Loucy (cell line): ENCODE data around the gene RPL37A.

Experiments used
- H2AFZ ChIP-seq: fragments of 200-600 bp; sonication (generic); 2 replicates; pipeline ENCODE4 v1.6.0; 2016; ENCODE audit warnings: antibody characterized with exemption, mild to moderate bottlenecking, low read length, moderate library complexity
- H3F3A ChIP-seq: fragments of 200-600 bp; 2 replicates; pipeline ENCODE4 v1.6.0; 2016; ENCODE audit warnings: antibody characterized with exemption, low read depth, mild to moderate bottlenecking
- H3K27me3 ChIP-seq: fragments of 200-600 bp; sonication (generic); 2 replicates; pipeline ENCODE4 v1.6.1; 2014; ENCODE audit warnings: low read length, mild to moderate bottlenecking; ENCODE audit not compliant: insufficient read depth, poor library complexity, severe bottlenecking
- H3K36me3 ChIP-seq: fragments of 200-600 bp; sonication (generic); 2 replicates; pipeline ENCODE4 v1.6.1; 2016; ENCODE audit warnings: low read length; ENCODE audit not compliant: insufficient read depth
- H3K4me1 ChIP-seq: fragments of 200-600 bp; sonication (generic); 2 replicates; pipeline ENCODE4 v1.5.1; 2014; ENCODE audit warnings: low read length, mild to moderate bottlenecking; ENCODE audit not compliant: insufficient read depth, poor library complexity, severe bottlenecking
- H3K4me2 ChIP-seq: fragments of 200-600 bp; sonication (generic); 2 replicates; pipeline ENCODE4 v1.6.0; 2014; ENCODE audit warnings: antibody characterized with exemption, low read length, low read depth, mild to moderate bottlenecking; ENCODE audit not compliant: poor library complexity, severe bottlenecking
- H3K4me3 ChIP-seq: fragments of 200-600 bp; sonication (generic); 2 replicates; pipeline ENCODE4 v1.5.1; 2014; ENCODE audit warnings: low read length, mild to moderate bottlenecking, mixed read lengths; ENCODE audit not compliant: poor library complexity, severe bottlenecking
- H3K79me2 ChIP-seq: fragments of 200-600 bp; sonication (generic); 2 replicates; pipeline ENCODE4 v1.6.1; 2014; ENCODE audit warnings: low read length; ENCODE audit not compliant: insufficient read depth
- H3K9ac ChIP-seq: fragments of 200-600 bp; sonication (generic); 2 replicates; pipeline ENCODE4 v1.6.0; 2014; ENCODE audit warnings: mild to moderate bottlenecking, low read depth, low read length, moderate library complexity; ENCODE audit not compliant: poor library complexity, severe bottlenecking
- H3K9me2 ChIP-seq: fragments of 200-600 bp; sonication (generic); replicated peaks from 2 replicates; pipeline ENCODE4 v1.6.1; 2016; ENCODE audit warnings: low read depth, low read length, mixed read lengths
- H3K9me3 ChIP-seq: fragments of 200-600 bp; sonication (generic); 2 replicates; pipeline ENCODE4 v1.6.1; 2014; ENCODE audit warnings: mild to moderate bottlenecking, antibody characterized with exemption, low read length, low read depth; ENCODE audit not compliant: insufficient read depth
- H4K20me1 ChIP-seq: fragments of 200-600 bp; sonication (generic); 2 replicates; pipeline ENCODE4 v1.6.0; 2014; ENCODE audit warnings: antibody characterized with exemption, low read length, mild to moderate bottlenecking; ENCODE audit not compliant: insufficient read depth, poor library complexity, severe bottlenecking
- CTCF ChIP-seq: fragments of 200-600 bp; sonication (generic); conservative IDR thresholded peaks from 2 replicates; pipeline ENCODE4 v1.5.1; 2014; ENCODE audit warnings: mild to moderate bottlenecking, antibody characterized with exemption, low read length
- EZH2phosphoT487 ChIP-seq: fragments of 200-600 bp; IDR thresholded peaks from 2 replicates; pipeline ENCODE4 v1.6.1; 2018; ENCODE audit warnings: antibody characterized with exemption, mild to moderate bottlenecking, moderate library complexity, borderline replicate concordance

RPL37A gene

GRCh38 chr2:216501854-216502253 is 3.2 kb downstream of the RPL37A start:
- Histone ChIP-seq H3K9me2 (no peaks in the 10 kb centered on the region), H3K9me3 (no peaks in the 10 kb centered on the region), H4K20me1 (peaks cover 68% of the 10 kb centered on the region), H3K79me2 (peaks cover 86% of the 10 kb centered on the region), H2AFZ (no peak overlapping the region), H3K36me3 (peaks cover 58% of the 10 kb centered on the region), H3K4me1 (peaks cover 57% of the 10 kb centered on the region), H3K4me3 (peak overlapping the region; percentile 90), H3K27me3 (peaks cover 12% of the 10 kb centered on the region), H3F3A (no peaks in the 10 kb centered on the region; the same call in 1 of the 2 replicates), H3K4me2 (peak overlapping the region; percentile 96), H3K9ac (peak overlapping the region; percentile 15)
- TF ChIP-seq CTCF (no peak), EZH2phosphoT487 (no peak)

- H3K4me3 ChIP-seq: peak overlapping the region; percentile 90
- H3K9me3 ChIP-seq: no peaks in the 10 kb centered on the region
- no peaks in the 10 kb centered on the region for H3K9me2 ChIP-seq
- H3F3A ChIP-seq: no peaks in the 10 kb centered on the region; the same call in 1 of the 2 replicates
- H3K4me2 ChIP-seq: peak overlapping the region; percentile 96
- H2AFZ ChIP-seq: no peak overlapping the region
- peak overlapping the region; percentile 15 for H3K9ac ChIP-seq
- peaks cover 82% of the 10 kb centered on the region for H3K79me2 ChIP-seq
- H3K27me3 ChIP-seq: peaks cover 12% of the 10 kb centered on the region
- H3K4me1 ChIP-seq: peaks cover 53% of the 10 kb centered on the region
- H4K20me1 ChIP-seq: peaks cover 68% of the 10 kb centered on the region
- TF ChIP-seq CTCF (no peak), EZH2phosphoT487 (no peak)
- H3K36me3 ChIP-seq: peaks cover 58% of the 10 kb centered on the region
Observed at GRCh38 chr2:216502381-216503158, 3.9 kb downstream of the RPL37A start.

- H4K20me1 ChIP-seq: peaks cover 68% of the 10 kb centered on the region
- H3K9me3 ChIP-seq: no peaks in the 10 kb centered on the region
- H3K27me3 ChIP-seq: peaks cover 12% of the 10 kb centered on the region
- H3K4me3 ChIP-seq: peak overlapping the region; percentile 90
- H3K36me3 ChIP-seq: peaks cover 58% of the 10 kb centered on the region
- peaks cover 76% of the 10 kb centered on the region for H3K79me2 ChIP-seq
- no peak for TF ChIP-seq EZH2phosphoT487
- no peak for TF ChIP-seq CTCF
- H3K4me2 ChIP-seq: peak overlapping the region; percentile 96
- H3K9ac ChIP-seq: peak overlapping the region; percentile 15
- H3F3A ChIP-seq: no peaks in the 10 kb centered on the region; the same call in 1 of the 2 replicates
- peaks cover 47% of the 10 kb centered on the region for H3K4me1 ChIP-seq
- no peaks in the 10 kb centered on the region for H3K9me2 ChIP-seq
- H2AFZ ChIP-seq: no peak overlapping the region
Observed at GRCh38 chr2:216503159-216503629, 4.5 kb downstream of the RPL37A start.
